NOMO-1 treated with DMSO at 0.1 percent for 48 hours (cell line): ENCODE results near the gene LMX1A.

ENCODE experiments used
- DNase-seq: peaks from one replicate; lab custom pipeline; 2025; ENCODE audit not compliant: unreplicated experiment; lab: John Stamatoyannopoulos, UW

LMX1A gene

DNA sequence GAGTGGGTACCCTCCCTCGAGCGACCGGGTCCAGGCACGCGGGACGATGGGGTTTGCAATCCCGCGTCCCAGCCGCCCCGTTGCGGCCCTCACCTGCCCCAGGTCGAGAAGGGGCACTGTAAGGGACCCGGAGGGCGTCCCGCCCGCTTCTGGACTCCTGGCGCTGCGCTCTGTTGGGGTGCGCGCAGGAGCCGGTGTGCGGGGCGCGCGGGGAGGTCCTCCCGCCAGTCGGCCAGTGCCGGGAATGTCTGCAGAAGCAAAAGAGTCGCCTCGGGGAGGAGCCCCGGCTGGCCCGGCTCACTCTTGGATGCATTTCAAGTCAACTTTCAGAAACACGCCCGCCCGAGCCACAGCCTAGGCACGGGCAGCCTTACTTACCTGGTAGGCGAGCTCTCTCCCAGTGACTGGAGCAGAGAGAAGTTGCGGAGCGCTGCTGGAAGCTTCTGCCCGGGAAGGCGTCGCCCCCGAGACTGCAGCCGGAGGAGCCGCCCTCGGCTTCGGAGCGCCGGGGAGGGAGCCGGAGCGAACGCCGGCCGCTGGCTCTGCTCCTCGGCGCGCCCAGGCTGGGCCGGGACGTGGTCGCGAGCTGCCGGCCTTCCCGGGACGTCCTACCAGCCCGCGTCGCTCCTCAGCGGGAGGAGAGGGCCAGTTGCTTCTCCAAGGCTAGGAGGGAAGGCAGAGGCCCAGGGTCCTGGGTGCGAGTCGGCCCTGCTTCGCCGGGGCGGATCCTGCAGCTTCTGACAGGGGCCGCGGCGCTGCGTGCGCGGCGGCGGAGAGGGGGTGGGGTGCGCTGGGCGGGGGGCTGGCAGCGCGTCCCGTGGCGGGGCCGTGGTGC is at the start of gene LMX1A:
Gene LMX1A, minus strand, starts transcription at position 739 of the 835 bp plus-strand sequence. CDS start 1,156 bp downstream, outside the sequence.
- no peak for DNase-seq

DNA sequence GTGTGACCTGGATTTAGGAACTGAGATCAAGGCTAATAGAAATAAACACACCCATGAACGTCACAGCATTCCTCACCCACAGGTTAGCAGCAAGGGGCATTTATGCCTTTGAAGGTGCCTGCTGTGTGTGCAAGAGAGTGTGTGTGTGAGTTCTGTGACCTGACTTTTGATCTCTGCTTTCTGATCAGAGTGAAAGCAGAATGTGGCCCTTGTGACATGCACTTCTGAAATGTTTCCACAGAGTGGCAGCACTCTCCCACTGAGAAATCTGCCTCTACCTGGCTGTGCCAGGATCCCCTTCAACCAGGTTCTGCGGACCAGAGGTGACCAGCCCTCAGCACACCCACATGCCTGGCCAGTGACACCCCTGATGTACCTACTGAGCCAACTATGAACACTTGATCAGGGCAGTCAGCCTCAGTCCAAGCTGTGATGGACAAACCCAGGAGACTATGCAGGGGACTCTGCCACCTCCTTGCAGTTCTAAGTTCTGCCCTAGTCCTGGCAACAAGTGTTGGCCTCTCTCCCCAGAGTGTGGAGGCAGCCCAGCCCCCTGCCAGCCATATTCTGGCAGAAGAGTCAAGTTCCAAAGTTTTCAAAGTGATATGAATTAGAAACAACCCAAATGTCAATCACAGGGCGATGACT is 47.4 kb upstream of the LMX1A start:
- DNase-seq = peak; percentile 34

DNA sequence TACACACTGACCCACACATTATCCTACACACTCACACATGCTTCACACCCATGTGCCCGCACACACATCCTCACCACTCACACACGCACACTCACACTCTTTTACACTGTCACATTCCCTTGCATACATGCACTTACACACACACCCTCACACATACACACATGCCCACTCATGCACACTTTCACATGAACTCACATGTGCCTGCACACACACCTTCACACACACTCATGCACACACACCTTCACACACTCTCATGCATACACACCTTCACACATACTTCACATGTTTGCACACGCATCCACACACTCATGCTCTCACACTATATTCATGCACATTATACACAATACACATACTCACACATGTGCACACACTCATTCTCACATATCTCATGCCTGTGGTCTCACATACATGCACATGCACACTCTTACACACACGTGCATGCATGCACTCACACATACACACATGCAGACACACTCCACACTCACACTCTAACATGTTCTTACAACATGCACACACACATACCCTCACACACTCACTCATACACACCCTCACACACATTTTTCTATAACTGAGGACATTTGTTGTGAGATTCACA is 46.1 kb upstream of the LMX1A start:
- DNase-seq = no peak

DNA sequence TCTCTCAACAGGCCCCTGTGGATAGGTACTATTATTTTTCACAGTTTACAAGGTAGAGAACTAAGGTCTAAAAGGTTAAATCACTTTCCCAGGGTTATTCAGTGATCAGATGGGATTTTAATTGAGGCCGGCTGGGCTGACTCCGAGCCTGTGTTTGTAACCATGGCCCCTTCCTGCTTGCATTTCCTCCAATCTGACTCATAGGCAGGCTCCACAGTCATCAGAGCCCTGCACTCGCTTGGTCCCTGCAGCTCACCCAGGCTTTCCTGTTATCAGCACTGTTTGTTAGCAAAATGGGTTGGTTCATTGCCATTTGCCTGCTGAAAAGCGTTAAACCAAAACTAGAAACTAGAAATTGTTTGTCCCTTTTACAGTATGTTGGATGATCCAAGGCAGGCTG is 41.4 kb upstream of the LMX1A start:
- peak; percentile 16 for DNase-seq

DNA sequence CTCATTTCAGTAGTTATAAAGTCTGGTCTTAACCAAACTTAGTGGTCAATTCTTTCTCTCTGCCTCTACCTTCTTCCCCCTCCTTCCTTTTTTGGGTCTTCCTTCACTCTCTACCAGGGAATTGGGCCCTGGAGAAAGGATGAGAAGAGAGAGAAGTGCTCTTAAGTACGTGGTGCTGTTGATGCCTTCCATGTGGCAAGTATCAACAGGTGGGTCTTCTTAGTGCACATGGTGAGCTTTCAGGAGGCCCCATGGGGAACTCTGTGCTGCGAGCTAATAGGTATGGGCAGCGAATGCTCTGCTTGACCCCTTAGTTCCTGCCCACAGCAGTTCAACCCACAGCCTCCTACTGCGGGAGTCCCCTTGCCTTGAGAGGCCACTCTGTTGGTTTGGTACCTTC is 39.4 kb upstream of the LMX1A start:
- no peak for DNase-seq

DNA sequence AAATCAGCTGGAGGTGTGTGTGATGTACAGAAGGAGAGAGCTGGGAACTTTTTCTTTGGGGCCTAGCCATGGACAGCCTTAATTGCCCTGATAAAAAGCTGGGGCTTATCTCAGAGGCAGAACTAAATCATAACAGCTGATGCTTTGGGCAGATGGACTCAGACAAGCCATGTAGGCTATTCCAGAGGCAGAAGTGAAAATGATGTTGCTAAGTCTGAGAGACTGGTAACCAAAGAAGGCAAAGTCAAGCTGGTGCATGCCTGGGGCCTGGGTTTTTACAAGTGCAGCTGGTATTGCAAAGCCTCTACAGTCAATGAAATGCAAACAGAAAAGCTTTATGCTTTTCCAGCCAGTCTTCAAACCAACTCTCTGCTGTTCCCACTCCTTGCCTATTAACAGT is 39.0 kb upstream of the LMX1A start:
- DNase-seq = peak; percentile 43

DNA sequence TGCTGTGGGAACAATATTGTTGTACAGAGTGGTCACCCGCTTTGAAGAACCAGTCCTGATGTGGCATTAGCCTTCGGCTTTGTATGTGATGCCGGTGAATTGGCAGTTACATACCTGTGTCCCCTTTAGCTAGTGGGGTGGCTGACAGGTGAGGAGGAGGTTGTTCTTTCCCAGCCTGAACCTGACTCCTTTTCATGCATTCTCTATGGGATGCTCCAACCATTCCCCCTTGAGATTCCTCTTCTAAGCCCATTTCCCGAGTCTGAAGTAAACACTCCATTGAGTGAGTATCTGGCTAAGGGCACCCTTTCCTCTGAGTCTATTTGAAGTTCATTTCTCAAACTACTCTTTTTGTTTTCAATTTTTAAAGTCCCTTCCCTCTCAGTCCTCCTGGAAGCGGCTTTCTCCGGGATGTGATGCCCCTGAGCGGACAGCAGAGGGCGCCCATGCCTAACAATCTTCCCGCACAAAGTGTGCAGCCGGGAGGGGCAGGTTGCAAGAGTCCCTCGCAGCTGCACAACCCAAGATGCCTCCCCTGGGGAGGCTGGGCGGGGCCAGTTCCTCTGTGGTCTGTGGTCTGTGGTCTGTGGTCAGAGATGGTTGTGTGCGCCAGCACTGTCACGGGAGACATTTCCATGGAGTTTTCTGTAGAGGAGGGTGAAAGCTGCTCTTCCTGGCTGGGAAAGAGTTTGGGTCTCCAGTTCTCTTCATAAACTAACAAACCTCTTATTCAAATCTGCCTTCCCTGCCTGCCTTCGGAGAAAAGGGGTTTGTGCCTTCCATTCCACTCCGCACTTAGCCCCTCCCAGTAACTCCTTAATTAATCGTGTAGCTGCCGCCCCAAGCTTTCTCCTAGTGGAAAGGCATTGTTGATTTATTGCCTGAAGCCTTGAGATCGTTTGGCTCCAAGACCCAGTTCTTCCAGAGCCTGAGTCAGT is 36.4 kb upstream of the LMX1A start:
- DNase-seq = peak; percentile 91

DNA sequence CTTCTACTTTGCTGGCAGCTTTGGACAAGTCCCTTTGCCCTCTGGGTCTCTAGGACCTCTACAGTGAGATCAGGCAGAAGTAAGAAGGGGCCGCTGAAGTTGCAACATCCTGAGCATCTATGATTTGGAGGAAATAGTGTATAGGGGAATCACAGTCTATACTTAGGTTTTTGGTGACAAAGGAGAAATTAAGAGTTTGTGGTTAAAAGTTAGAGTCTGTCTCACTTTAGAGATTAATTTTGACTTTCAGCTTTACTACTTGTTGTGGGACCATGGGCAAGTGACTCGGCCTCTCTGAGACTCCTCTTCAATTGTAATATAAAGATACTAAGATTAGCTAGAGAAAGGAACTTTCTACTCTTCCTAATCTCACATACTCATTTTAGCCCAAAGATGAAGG is 33.1 kb upstream of the LMX1A start:
- DNase-seq = peak; percentile 51

DNA sequence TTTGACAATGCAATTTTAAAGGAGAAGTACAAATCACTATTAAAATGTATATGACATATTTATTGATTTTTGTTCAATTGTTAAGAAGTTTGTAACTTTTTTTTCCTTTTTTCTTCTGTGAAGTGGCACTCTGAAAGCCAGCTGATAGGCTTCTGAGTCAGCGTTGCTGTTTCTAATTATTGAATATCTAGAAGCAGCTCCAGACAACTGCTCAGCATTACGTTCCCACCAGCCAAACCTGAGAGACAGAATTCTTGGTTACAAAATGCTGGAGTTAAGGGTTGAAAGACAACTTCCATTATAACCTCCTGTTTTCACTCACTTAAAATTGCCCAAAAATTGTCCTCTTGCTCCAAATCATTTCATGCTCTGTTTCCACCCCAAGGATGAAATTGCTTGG is 31.4 kb upstream of the LMX1A start:
- no peak for DNase-seq

DNA sequence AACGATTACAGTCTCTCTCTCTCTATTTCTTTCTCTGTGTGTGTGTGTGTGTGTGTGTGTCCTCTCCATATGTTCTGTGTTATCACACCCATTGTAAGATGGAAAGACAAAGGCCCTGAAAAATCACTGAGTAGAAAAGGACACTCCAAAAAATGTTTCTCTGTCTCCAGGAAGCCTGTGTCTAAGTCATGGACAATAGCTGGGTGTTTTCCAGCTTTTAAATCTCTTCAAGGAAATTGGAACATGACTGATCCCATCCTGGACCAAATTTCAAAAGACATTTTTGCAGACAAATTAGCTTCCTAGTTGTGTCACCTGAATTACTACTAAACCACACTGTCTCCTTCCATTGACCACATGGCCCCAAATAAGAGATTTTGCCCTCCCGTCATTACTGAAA is 31.0 kb upstream of the LMX1A start:
- DNase-seq = no peak

DNA sequence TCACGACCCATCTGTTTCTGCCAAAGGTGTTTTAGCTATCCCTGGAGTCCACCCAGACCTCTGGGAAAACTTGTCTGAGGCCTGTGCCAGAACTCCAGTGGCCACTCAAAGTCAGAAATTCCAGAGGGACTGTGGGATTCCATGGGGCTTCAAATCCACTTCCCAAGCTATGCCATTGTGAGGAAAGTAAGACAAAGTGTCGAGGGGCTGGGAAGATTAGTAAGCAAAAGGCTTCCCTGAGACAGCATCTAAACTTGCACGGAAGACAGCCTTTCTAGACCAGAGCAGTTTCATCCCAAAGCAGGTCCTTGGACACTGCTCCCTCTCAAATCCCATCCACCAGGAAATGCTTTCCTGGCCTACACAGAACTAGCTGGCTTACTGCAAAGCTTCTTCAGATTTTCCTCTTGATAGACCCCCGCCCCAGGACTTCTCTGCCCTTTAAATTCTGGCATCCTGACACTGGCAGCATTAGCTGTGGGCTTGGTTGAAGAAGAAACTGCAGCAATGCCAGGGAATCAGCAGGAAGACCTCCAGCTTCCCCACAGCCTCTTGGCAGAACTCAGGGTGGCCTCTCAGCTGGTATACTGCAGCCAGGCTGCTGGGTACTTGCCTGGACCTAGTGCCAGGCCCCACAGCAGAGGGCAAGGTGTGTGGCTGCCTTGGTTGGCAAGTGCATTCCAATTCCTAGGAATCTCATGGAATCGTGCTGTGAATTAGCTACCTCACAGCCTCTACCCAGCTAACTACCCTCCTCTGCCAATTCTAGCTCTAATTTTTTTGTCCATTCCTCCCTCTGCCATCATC is 27.3 kb upstream of the LMX1A start:
- no peak for DNase-seq

DNA sequence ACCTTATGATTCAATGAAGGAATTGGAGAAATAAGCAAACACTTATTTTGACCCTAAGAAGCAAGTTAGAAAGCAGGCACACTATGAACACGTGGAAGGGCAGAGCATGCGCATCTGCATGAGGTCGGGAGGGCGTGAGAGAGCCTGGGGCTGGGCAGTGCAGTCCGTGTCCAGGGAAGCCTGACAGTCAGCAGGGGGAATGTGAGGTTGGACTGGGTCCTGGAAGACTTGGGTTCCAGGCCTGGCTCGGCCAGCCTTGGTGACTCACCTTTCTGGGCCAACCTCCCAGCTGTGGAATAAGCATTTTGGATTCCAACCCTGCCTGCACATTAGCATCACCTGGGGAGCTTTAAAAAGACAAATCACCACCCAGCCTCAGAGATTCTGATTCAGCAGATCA is 26.6 kb upstream of the LMX1A start:
- DNase-seq = no peak

DNA sequence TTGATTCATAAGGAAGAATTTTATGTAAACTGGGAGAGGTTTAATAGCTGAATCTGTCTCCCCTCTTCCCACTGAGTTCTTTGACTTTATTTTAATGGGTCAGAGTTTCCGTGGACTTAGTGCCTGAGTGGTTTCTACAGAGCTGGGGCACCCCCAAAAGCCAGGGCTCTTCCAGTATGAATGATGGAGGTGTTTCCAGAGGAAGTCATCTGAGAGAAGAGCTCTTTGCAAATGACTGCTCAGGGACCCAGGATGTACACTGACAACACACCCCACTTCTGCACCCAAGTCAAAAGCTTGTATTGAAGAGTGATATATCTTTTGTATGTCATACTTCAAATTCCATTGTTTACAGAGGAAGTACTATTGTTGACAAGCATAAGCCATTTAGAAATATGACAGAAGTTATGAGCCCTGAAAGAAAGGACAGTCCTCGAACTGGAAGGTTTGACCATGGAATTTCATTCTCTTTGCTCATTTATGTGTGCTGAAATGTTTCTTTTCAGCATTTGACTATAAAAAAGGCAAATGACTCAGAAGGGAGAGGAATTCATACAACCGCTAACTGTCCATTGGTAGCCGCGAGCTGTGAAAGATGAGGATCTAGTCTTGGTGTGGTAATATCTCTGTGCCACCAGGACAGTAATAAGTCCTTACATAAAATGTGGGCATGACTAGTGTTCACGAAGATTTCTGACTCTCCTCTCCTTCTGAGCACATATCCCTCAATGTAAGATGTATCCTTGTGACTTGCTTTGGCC is 25.4 kb upstream of the LMX1A start:
- peak; percentile 49 for DNase-seq

DNA sequence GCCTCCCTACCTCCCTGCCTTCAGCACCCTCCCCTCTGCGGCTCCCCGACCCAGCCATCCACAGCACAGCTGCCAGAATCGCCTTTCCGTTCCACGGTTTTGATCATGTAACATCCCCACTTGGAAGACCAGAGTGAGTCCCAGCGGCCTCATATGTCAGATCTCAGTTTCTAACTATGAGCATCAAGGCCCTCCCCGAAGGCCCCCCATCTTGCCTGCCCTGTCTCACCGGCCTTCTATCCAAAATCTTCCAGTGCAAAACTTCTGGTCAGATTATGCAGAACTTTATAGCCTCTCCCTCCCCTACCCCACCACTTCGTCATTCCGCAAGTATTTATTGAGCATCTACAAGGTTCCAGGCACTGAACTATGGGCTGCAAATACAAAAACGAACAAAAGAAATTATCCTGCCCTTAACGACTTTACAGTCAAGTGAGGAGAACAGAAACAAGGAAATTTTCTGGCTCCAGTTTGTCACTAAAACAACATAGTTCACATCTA is 20.3 kb upstream of the LMX1A start:
- no peak for DNase-seq

DNA sequence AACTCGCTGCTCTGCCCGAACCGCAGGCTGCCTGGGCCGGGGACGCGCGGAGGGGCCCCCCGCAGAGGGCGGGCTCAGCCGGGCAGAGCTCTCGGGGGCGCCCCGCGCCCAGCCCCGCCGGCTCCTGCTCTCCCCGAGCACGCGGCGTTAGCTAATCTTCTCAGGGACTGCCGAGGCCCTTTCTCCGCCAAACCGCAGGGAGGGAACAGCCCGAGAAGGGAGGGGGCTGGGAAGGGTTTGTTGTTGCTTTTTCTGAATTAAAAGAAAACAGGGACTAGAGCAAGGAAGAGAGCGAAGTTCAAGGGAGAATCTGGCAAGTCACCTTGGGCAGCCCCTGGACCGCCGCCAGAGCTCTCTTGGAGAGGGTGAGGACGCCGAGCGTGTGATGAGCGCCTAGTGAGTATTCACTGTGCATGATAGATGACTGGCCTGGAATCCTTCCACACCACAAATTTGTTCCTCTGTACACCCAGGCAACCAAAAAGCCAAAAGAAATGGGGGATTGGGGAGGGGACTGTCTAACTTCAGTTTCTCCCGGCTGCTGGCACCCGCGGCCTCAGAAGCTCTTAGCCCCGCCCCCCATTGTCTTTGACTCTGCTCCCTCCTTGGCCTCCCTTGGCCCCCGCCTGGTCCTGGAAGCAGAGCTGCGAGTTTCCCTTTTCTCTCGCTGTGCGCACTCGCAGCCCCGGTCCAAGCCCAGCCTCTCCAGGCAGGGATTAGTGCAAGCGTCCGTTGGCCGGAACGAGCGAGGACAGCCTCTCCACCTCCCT is 19.7 kb upstream of the LMX1A start:
- DNase-seq = peak; percentile 43

DNA sequence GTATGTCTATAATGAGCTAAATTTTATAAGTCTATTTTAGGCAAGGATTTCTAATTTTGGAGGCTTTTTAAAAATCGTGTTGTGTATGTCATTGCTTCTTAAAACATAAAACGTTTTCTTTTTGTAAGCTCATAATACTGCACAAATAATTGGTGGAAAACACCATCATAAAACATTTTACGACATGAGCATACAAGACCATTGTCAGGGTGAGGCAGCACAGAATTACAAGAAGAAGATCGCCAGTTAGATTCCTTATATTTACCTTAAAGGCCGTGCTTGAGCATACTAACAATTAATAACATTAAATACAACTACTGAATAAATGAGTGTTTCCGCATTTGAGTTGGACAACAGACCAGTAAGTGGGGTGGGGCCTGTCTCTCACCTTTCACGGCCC is 19.1 kb upstream of the LMX1A start:
- no peak for DNase-seq

DNA sequence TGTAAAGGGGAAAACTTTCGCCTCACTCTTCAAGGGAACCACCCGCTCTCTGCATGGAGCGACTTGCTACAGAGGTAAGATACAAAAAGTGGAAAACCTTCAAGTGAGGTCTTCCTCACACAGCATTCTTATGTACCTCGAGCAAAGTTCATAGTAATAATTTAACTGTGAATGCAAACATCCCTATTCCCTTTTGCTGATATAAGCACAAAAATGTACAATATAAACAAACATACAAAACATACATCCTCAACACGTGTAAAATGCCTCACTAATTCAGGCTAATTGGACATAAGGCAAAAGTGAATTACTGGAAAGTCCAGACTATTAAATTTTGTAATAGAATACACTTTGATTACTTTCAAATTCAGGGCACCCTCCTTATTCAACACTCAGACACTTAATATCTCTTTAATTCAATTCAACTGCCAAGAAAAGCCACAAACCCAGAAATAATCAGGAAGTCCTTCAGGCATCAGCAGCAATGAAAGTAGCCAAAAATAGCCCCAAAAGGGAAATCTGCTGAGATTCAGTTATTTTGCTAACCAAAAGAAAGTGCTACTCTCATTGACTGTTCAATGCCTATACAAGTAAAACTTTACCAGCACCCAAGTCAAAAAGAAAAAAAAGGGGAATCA is 15.2 kb upstream of the LMX1A start:
- DNase-seq = peak; percentile 42

DNA sequence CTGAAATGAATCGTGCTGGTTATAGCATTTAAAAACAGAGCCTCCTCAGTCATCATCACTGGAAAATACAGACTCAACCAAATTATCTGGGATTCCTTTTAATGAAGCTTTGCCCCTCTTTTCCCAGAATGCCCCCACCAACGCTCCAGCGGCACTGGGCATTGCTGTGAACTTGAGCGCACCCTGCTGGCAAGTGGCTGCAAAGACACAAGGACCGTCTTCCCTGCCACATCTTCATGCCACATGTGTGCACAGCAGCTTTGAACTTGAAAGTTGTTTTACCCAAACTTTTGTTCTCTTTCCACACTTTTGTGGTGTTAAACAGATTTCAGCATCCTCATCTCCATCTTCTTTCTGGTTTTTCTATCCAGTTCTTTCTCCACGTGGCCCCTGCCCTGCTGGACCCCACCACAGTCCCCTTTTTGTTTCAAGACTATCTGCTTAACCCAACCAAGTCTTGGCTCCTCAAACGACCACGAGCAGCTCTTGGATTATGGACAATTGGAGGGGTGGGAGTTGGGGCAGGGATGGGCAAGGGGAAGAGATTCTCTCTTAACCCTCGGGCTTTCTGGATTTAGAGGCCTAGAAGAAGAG is 12.8 kb upstream of the LMX1A start:
- peak; percentile 29 for DNase-seq
